ENCODE results near the gene VWA5A.

Gene VWA5A

GRCh38 chr11:124096364-124096763 lies 18.9 kb upstream of the VWA5A start:
- H3K4me3 ChIP-seq (ENCODE audit: low read length), result no peak overlapping the region
- H2AFZ ChIP-seq (ENCODE audit: low read depth, low read length), result no peak overlapping the region
- no peak overlapping the region for H3K27ac ChIP-seq (ENCODE audit: low read length)
- H3K9me3 ChIP-seq (ENCODE audit: insufficient read depth, low read length), result no peaks in the 10 kb centered on the region
- H3K4me2 ChIP-seq (ENCODE audit: low read length), result no peak overlapping the region
- no peak overlapping the region for H3K9ac ChIP-seq (ENCODE audit: low read length)
- no peaks in the 10 kb centered on the region for H4K20me1 ChIP-seq (ENCODE audit: insufficient read depth, low read length)
- H3K4me1 ChIP-seq (ENCODE audit: low read length), result no peaks in the 10 kb centered on the region
- no peak for TF ChIP-seq CTCF (IDR thresholded peaks at IDR 0.05; ENCODE audit: low read depth, low read length)
- no peak for TF ChIP-seq EZH2phosphoT487 (IDR thresholded peaks at IDR 0.05; ENCODE audit: low read depth)
- no peaks in the 10 kb centered on the region for H3K36me3 ChIP-seq (replicated peaks; ENCODE audit: low read depth, low read length)
- no peaks in the 10 kb centered on the region for H3K79me2 ChIP-seq (ENCODE audit: low read length)
- no peaks in the 10 kb centered on the region for H3K27me3 ChIP-seq (ENCODE audit: low read depth, low read length)

- TF ChIP-seq EZH2phosphoT487 (IDR thresholded peaks at IDR 0.05; ENCODE audit: low read depth), result no peak
- TF ChIP-seq CTCF (IDR thresholded peaks at IDR 0.05; ENCODE audit: low read depth, low read length), result no peak
- no peak overlapping the region for H3K4me2 ChIP-seq (ENCODE audit: low read length)
- peaks cover 6% of the 10 kb centered on the region; the same call in 1 of the 2 replicates for H3K4me1 ChIP-seq (ENCODE audit: low read length)
- no peaks in the 10 kb centered on the region for H3K79me2 ChIP-seq (ENCODE audit: low read length)
- no peaks in the 10 kb centered on the region for H4K20me1 ChIP-seq (ENCODE audit: insufficient read depth, low read length)
- no peaks in the 10 kb centered on the region for H3K9me3 ChIP-seq (ENCODE audit: insufficient read depth, low read length)
- no peaks in the 10 kb centered on the region for H3K27me3 ChIP-seq (ENCODE audit: low read depth, low read length)
- H2AFZ ChIP-seq (ENCODE audit: low read depth, low read length), result no peak overlapping the region
- H3K27ac ChIP-seq (ENCODE audit: low read length), result no peak overlapping the region
- no peak overlapping the region for H3K4me3 ChIP-seq (ENCODE audit: low read length)
- no peak overlapping the region for H3K9ac ChIP-seq (ENCODE audit: low read length)
- no peaks in the 10 kb centered on the region for H3K36me3 ChIP-seq (replicated peaks; ENCODE audit: low read depth, low read length)
Observed at GRCh38 chr11:124098141-124098540, 17.1 kb upstream of the VWA5A start.

GRCh38 chr11:124101737-124102136 lies 13.5 kb upstream of the VWA5A start:
- Histone ChIP-seq H3K9me3 (ENCODE audit: insufficient read depth, low read length) (no peaks in the 10 kb centered on the region), H3K4me1 (ENCODE audit: low read length) (peaks cover 6% of the 10 kb centered on the region; the same call in 1 of the 2 replicates), H3K36me3 (replicated peaks; ENCODE audit: low read depth, low read length) (no peaks in the 10 kb centered on the region), H3K9ac (ENCODE audit: low read length) (no peak overlapping the region), H4K20me1 (ENCODE audit: insufficient read depth, low read length) (no peaks in the 10 kb centered on the region), H2AFZ (ENCODE audit: low read depth, low read length) (no peak overlapping the region), H3K27me3 (ENCODE audit: low read depth, low read length) (peaks cover 9% of the 10 kb centered on the region; the same call in 1 of the 2 replicates), H3K4me3 (ENCODE audit: low read length) (no peak overlapping the region), H3K4me2 (ENCODE audit: low read length) (no peak overlapping the region), H3K79me2 (ENCODE audit: low read length) (no peaks in the 10 kb centered on the region), H3K27ac (ENCODE audit: low read length) (no peak overlapping the region)
- TF ChIP-seq CTCF (IDR thresholded peaks at IDR 0.05; ENCODE audit: low read depth, low read length) (no peak), EZH2phosphoT487 (IDR thresholded peaks at IDR 0.05; ENCODE audit: low read depth) (no peak)

GRCh38 chr11:124108156-124108555 lies 7.1 kb upstream of the VWA5A start:
- no peak overlapping the region for H3K27ac ChIP-seq (ENCODE audit: low read length)
- H3K9ac ChIP-seq (ENCODE audit: low read length), result no peak overlapping the region
- H4K20me1 ChIP-seq (ENCODE audit: insufficient read depth, low read length), result no peaks in the 10 kb centered on the region

More at GRCh38 chr11:124108156-124108555, 7.1 kb upstream of the VWA5A start:
- no peak for TF ChIP-seq EZH2phosphoT487 (IDR thresholded peaks at IDR 0.05; ENCODE audit: low read depth)
- TF ChIP-seq CTCF (IDR thresholded peaks at IDR 0.05; ENCODE audit: low read depth, low read length), result peak; percentile 73
- no peak overlapping the region for H3K4me2 ChIP-seq (ENCODE audit: low read length)
- H3K36me3 ChIP-seq (replicated peaks; ENCODE audit: low read depth, low read length), result no peaks in the 10 kb centered on the region
- H3K4me1 ChIP-seq (ENCODE audit: low read length), result peaks cover 16% of the 10 kb centered on the region
- no peaks in the 10 kb centered on the region for H3K9me3 ChIP-seq (ENCODE audit: insufficient read depth, low read length)
- H2AFZ ChIP-seq (ENCODE audit: low read depth, low read length), result no peak overlapping the region
- no peak overlapping the region for H3K4me3 ChIP-seq (ENCODE audit: low read length)
- peaks cover 9% of the 10 kb centered on the region for H3K27me3 ChIP-seq (ENCODE audit: low read depth, low read length)
- H3K79me2 ChIP-seq (ENCODE audit: low read length), result no peaks in the 10 kb centered on the region

Data from OCI-LY3 (cell line).